Astrocyte (in vitro differentiated cells and primary cell): Measurements from ENCODE around the gene TMEM238. TPM values are rescaled to one million over a fixed set of nuclear protein-coding genes. Genes with fewer than 3 reads are reported as not detected.

ENCODE experiments used
- DNase-seq: peaks from one replicate; pipeline ENCODE4 v3.0.0-alpha.2; 2010; ENCODE audit warnings: low read depth
- FAIRE-seq: peaks from 2 replicates; lab custom pipeline; 2011; peaks lifted over from hg19 to GRCh38; lab: Jason Lieb, UNC
- H2AFZ ChIP-seq: 2 replicates; pipeline ENCODE4 v1.6.0; 2012; ENCODE audit warnings: low read depth, low read length, inconsistent platforms
- H3K27ac ChIP-seq: 2 replicates; pipeline ENCODE4 v1.5.1; 2011; ENCODE audit warnings: low read depth, low read length, inconsistent platforms
- H3K27me3 ChIP-seq: 2 replicates; pipeline ENCODE4 v1.6.0; 2011; ENCODE audit warnings: low read length, inconsistent platforms; ENCODE audit not compliant: insufficient read depth
- H3K36me3 ChIP-seq: 2 replicates; pipeline ENCODE4 v1.5.1; 2011; ENCODE audit warnings: low read length, inconsistent platforms; ENCODE audit not compliant: insufficient read depth
- H3K4me1 ChIP-seq: 2 replicates; pipeline ENCODE4 v1.5.1; 2011; ENCODE audit warnings: low read length, inconsistent platforms; ENCODE audit not compliant: insufficient read depth
- H3K4me2 ChIP-seq: 2 replicates; pipeline ENCODE4 v1.6.0; 2012; ENCODE audit warnings: low read length, inconsistent platforms
- H3K4me3 ChIP-seq: 2 replicates; pipeline ENCODE4 v1.5.1; 2011; ENCODE audit warnings: low read depth, mild to moderate bottlenecking, low read length, inconsistent platforms; ENCODE audit not compliant: insufficient read depth
- H3K79me2 ChIP-seq: 2 replicates; pipeline ENCODE4 v1.6.0; 2012; ENCODE audit warnings: mild to moderate bottlenecking, low read length, inconsistent platforms; ENCODE audit not compliant: insufficient read depth
- H3K9ac ChIP-seq: 2 replicates; pipeline ENCODE4 v1.6.0; 2012; ENCODE audit warnings: mild to moderate bottlenecking, low read length, inconsistent platforms
- H3K9me3 ChIP-seq: 2 replicates; pipeline ENCODE4 v1.5.1; 2012; ENCODE audit warnings: low read depth, mild to moderate bottlenecking, low read length, inconsistent platforms; ENCODE audit not compliant: insufficient read depth
- H4K20me1 ChIP-seq: 2 replicates; pipeline ENCODE4 v1.6.0; 2012; ENCODE audit warnings: low read length, inconsistent platforms; ENCODE audit not compliant: insufficient read depth
- H3K27ac Mint-ChIP-seq: one replicate; pipeline ENCODE4 v1.8.0; 2021; ENCODE audit warnings: mild to moderate bottlenecking, mixed read lengths; ENCODE audit not compliant: unreplicated experiment
- H3K27me3 Mint-ChIP-seq: one replicate; pipeline ENCODE4 v1.8.0; 2021; ENCODE audit warnings: low read depth, mixed read lengths; ENCODE audit not compliant: unreplicated experiment
- H3K36me3 Mint-ChIP-seq: one replicate; pipeline ENCODE4 v1.8.0; 2021; ENCODE audit warnings: low read depth, mixed read lengths; ENCODE audit not compliant: unreplicated experiment
- H3K4me1 Mint-ChIP-seq: one replicate; pipeline ENCODE4 v1.8.0; 2021; ENCODE audit warnings: low read depth, mixed read lengths; ENCODE audit not compliant: unreplicated experiment
- H3K4me3 Mint-ChIP-seq: one replicate; pipeline ENCODE4 v1.8.0; 2021; ENCODE audit warnings: mild to moderate bottlenecking, moderate library complexity, mixed read lengths; ENCODE audit not compliant: unreplicated experiment
- H3K9me3 Mint-ChIP-seq: one replicate; pipeline ENCODE4 v1.8.0; 2021; ENCODE audit warnings: mild to moderate bottlenecking, mixed read lengths; ENCODE audit not compliant: unreplicated experiment
- EZH2 ChIP-seq: IDR thresholded peaks from 2 replicates; pipeline ENCODE4 v1.6.1; 2012; ENCODE audit warnings: mild to moderate bottlenecking, low read length, inconsistent platforms; ENCODE audit not compliant: insufficient read depth
- total RNA-seq: library from RNA; stranded (reverse); gene quantifications from 2 replicates; pipeline ENCODE4 v1.2.1, GENCODE V29; 2021
- TF ChIP-seq, protein P1 (sequence below): IDR thresholded peaks from 2 replicates; pipeline ENCODE4 v1.5.1; 2011; ENCODE audit warnings: low read depth, mild to moderate bottlenecking, inconsistent platforms, low read length, moderate library complexity; ENCODE audit not compliant: insufficient read depth

Gene TMEM238
- total RNA-seq, 1 donor from 2014 or later, result 2.1 TPM

DNA sequence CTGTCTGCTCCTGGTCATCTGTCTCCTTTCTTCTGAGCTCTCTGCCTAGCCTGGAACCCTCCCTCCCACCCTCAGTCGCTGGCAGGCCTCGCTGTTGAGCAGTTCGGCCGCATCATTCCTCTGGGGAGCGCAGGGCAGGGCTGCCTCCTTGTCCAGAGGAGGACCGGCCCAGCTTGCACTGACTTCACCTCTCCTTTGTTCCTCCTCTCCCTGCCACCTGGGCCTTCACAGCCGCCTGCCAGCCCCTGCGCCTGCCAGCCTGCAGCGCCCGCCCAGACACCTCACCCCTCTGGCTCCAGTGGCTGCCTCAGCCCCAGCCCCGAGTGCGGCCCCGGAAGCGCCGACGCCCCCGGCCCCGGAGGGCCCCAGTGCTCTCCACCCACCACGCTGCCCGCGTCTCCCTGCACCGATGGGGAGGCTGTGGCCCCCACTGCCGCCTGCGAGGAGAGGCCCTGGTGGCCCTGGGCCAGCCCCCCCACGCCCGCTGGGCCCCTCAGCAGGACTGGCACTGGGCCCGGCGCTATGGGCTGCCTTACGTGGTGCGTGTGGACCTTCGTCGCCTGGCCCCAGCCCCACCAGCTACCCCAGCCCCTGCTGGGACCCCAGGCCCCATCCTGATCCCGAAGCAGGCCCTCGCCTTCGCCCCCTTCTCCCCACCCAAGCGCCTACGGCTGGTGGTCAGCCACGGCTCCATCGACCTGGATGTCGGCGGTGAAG, 37.2 kb downstream of the TMEM238 start:
- no peak overlapping the region for H3K27ac Mint-ChIP-seq
- no peak for FAIRE-seq

DNA sequence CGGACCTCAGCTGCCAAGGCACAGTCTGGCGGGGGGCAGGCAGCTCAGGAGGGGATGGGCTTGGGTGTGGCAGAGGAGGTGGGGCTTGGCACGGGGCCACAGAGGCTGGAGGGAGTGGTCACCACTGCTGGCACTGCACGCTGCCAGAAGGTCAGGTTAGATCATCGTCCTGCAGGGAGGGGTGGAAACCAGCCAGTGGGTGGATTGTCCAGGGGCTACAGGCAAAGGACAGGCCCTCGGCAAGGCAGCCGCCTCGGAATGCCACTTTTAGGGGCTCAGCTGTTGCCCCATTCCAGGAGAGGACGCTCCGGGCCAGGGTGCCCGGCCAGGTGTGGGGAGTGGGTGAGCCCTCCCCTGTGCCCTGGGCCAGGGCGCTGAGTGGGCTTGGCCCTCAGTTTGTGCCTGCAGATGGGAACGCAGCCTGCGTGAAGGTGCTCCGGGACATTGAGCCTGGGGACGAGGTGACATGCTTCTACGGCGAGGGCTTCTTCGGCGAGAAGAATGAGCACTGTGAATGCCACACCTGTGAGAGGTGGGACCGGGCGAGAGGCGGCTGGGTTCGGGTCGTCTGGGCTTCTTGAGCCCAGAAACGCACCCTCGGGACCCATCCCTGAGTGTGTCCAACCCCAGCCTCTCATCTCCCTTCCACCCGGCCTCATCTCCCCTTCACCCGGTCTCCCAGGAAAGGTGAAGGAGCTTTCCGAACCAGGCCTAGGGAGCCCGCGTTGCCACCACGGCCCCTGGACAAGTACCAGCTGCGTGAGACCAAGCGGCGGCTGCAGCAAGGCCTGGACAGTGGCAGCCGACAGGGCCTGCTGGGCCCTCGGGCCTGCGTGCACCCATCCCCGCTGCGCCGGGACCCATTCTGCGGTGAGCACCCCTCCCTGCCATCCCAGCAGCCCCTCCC, 38.0 kb downstream of the TMEM238 start:
- Histone ChIP-seq H3K9ac (no peak overlapping the region), H2AFZ (no peak overlapping the region), H3K27ac (no peak overlapping the region), H3K4me3 (no peak overlapping the region), H4K20me1 (peaks cover 6% of the 10 kb centered on the region), H3K27me3 (no peaks in the 10 kb centered on the region), H3K36me3 (no peaks in the 10 kb centered on the region), H3K79me2 (peaks cover 3% of the 10 kb centered on the region), H3K9me3 (no peaks in the 10 kb centered on the region), H3K4me2 (no peak overlapping the region), H3K4me1 (peaks cover 8% of the 10 kb centered on the region)
- H3K27me3 Mint-ChIP-seq, result peaks cover 6% of the 10 kb centered on the region
- H3K36me3 Mint-ChIP-seq, result peaks cover 15% of the 10 kb centered on the region
- DNase-seq (no peak), FAIRE-seq (no peak)
- H3K4me3 Mint-ChIP-seq, result no peak overlapping the region
- no peak overlapping the region for H3K27ac Mint-ChIP-seq
- peaks cover 18% of the 10 kb centered on the region for H3K4me1 Mint-ChIP-seq
- TF ChIP-seq, protein P1, sequence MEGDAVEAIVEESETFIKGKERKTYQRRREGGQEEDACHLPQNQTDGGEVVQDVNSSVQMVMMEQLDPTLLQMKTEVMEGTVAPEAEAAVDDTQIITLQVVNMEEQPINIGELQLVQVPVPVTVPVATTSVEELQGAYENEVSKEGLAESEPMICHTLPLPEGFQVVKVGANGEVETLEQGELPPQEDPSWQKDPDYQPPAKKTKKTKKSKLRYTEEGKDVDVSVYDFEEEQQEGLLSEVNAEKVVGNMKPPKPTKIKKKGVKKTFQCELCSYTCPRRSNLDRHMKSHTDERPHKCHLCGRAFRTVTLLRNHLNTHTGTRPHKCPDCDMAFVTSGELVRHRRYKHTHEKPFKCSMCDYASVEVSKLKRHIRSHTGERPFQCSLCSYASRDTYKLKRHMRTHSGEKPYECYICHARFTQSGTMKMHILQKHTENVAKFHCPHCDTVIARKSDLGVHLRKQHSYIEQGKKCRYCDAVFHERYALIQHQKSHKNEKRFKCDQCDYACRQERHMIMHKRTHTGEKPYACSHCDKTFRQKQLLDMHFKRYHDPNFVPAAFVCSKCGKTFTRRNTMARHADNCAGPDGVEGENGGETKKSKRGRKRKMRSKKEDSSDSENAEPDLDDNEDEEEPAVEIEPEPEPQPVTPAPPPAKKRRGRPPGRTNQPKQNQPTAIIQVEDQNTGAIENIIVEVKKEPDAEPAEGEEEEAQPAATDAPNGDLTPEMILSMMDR, result no peak
- TF ChIP-seq EZH2, result no peak
- no peaks in the 10 kb centered on the region for H3K9me3 Mint-ChIP-seq

More for the DNA sequence above, 37.2 kb downstream of the TMEM238 start:
- Histone ChIP-seq H2AFZ (no peak overlapping the region), H3K36me3 (no peaks in the 10 kb centered on the region), H4K20me1 (no peaks in the 10 kb centered on the region), H3K4me2 (no peak overlapping the region), H3K79me2 (no peaks in the 10 kb centered on the region), H3K27ac (no peak overlapping the region), H3K9me3 (no peaks in the 10 kb centered on the region), H3K4me1 (peaks cover 3% of the 10 kb centered on the region), H3K27me3 (peaks cover 2% of the 10 kb centered on the region), H3K4me3 (no peak overlapping the region), H3K9ac (no peak overlapping the region)
- peaks cover 13% of the 10 kb centered on the region for H3K4me1 Mint-ChIP-seq
- no peak overlapping the region for H3K4me3 Mint-ChIP-seq
- TF ChIP-seq, protein P1, result no peak
- TF ChIP-seq EZH2, result no peak
- DNase-seq, result no peak
- peaks cover 14% of the 10 kb centered on the region for H3K27me3 Mint-ChIP-seq
- peaks cover 15% of the 10 kb centered on the region for H3K36me3 Mint-ChIP-seq
- peaks cover 3% of the 10 kb centered on the region for H3K9me3 Mint-ChIP-seq
